IMR-90 (cell line): ENCODE results near the gene TMTC2. TPM values are rescaled to one million over a fixed set of nuclear protein-coding genes. Genes with fewer than 3 reads are reported as not detected.

Source experiments
- ATAC-seq: fragments of 200-7000 bp; cut with Tn5 transposase; 2 replicates; pipeline ENCODE4 v1.9.1; 2020; ENCODE audit warnings: low read depth, mild to moderate bottlenecking, moderate library complexity
- BruUV-seq: library from RNA; stranded (reverse); fragments of 400-500 nt; replicated peaks from 2 replicates; lab custom pipeline; 2021; lab: Mats Ljungman, UMichigan
- CTCF ChIA-PET: fragments of 300-600 bp; formaldehyde crosslinking; extraction: SDS; loops from one replicate; lab custom pipeline; 2021; ENCODE audit warnings: antibody characterized with exemption; lab: Yijun Ruan, JAX
- POLR2A ChIA-PET: fragments of 300-600 bp; sonication (Branson Sonifier 250); formaldehyde crosslinking; loops from one replicate; lab custom pipeline; 2022; ENCODE audit warnings: antibody characterized with exemption; ENCODE audit not compliant: unreplicated experiment; lab: Charles Lee
- DNase-seq: peaks from one replicate; pipeline ENCODE4 v3.0.0; 2013
- H2AFZ ChIP-seq: replicated peaks from 2 replicates; pipeline ENCODE3; 2013; ENCODE audit warnings: low read length, mild to moderate bottlenecking; ENCODE audit not compliant: poor library complexity
- H2AK5ac ChIP-seq: 2 replicates; pipeline ENCODE4 v1.6.1; 2013; ENCODE audit warnings: low read depth, low read length, inconsistent platforms
- H2AK9ac ChIP-seq: replicated peaks from 2 replicates; pipeline ENCODE3; 2013; ENCODE audit warnings: mild to moderate bottlenecking, low read depth, low read length, moderate library complexity; ENCODE audit not compliant: poor library complexity
- H2BK120ac ChIP-seq: 2 replicates; pipeline ENCODE4 v1.6.1; 2013; ENCODE audit warnings: low read depth, low read length, inconsistent platforms
- H2BK15ac ChIP-seq: 3 replicates; pipeline ENCODE4 v1.6.1; 2013; ENCODE audit warnings: low read depth, low read length, inconsistent platforms
- H2BK20ac ChIP-seq: 2 replicates; pipeline ENCODE4 v1.6.1; 2013; ENCODE audit warnings: low read depth, mild to moderate bottlenecking, inconsistent platforms, low read length, moderate library complexity
- H2BK5ac ChIP-seq: 2 replicates; pipeline ENCODE4 v1.6.1; 2013; ENCODE audit warnings: mild to moderate bottlenecking, low read depth, low read length, inconsistent platforms; ENCODE audit not compliant: poor library complexity, severe bottlenecking
- H3K14ac ChIP-seq: replicated peaks from 2 replicates; pipeline ENCODE4 v1.6.1; 2013; ENCODE audit warnings: low read depth, low read length, inconsistent platforms
- H3K18ac ChIP-seq: 2 replicates; pipeline ENCODE4 v1.6.1; 2013; ENCODE audit warnings: low read depth, low read length, control low read depth
- H3K23ac ChIP-seq: 2 replicates; pipeline ENCODE4 v1.6.1; 2013; ENCODE audit warnings: low read depth, low read length, inconsistent platforms
- H3K27ac ChIP-seq: 2 replicates; pipeline ENCODE4 v1.5.1; 2013; ENCODE audit warnings: mild to moderate bottlenecking, control low read depth, low read length; ENCODE audit not compliant: insufficient read depth
- H3K27me3 ChIP-seq: 2 replicates; pipeline ENCODE4 v1.6.1; 2013; ENCODE audit warnings: low read length; ENCODE audit not compliant: control insufficient read depth, insufficient read depth
- H3K36me3 ChIP-seq: 2 replicates; pipeline ENCODE4 v1.6.1; 2013; ENCODE audit warnings: low read length, mixed read lengths; ENCODE audit not compliant: control insufficient read depth, insufficient read depth
- H3K4ac ChIP-seq: 2 replicates; pipeline ENCODE4 v1.6.1; 2013; ENCODE audit warnings: low read depth, low read length, inconsistent platforms
- H3K4me1 ChIP-seq: 2 replicates; pipeline ENCODE4 v1.6.1; 2013; ENCODE audit warnings: low read length, mixed read lengths; ENCODE audit not compliant: control insufficient read depth, insufficient read depth
- H3K4me2 ChIP-seq: 2 replicates; pipeline ENCODE4 v1.6.1; 2013; ENCODE audit warnings: low read depth, mild to moderate bottlenecking, control low read depth, low read length, moderate library complexity
- H3K4me3 ChIP-seq: 2 replicates; pipeline ENCODE4 v1.5.1; 2013; ENCODE audit warnings: low read depth, mild to moderate bottlenecking, control low read depth, low read length, moderate library complexity; ENCODE audit not compliant: insufficient read depth
- H3K56ac ChIP-seq: 2 replicates; pipeline ENCODE4 v1.6.1; 2013; ENCODE audit warnings: low read length, inconsistent platforms; ENCODE audit not compliant: insufficient read depth; ENCODE audit errors: extremely low read depth
- H3K79me1 ChIP-seq, 2 experiments: 2 replicates each; pipeline ENCODE4 v1.6.1; 2013; ENCODE audit warnings: low read length in 2 of 2, inconsistent platforms in 1 of 2, low read depth in 1 of 2
- H3K9ac ChIP-seq: 2 replicates; pipeline ENCODE4 v1.6.1; 2013; ENCODE audit warnings: low read depth, low read length, control low read depth
- H3K9me1 ChIP-seq: 2 replicates; pipeline ENCODE4 v1.6.1; 2013; ENCODE audit warnings: low read length, inconsistent platforms; ENCODE audit not compliant: insufficient read depth
- H3K9me3 ChIP-seq: 2 replicates; pipeline ENCODE4 v1.6.1; 2013; ENCODE audit warnings: low read length; ENCODE audit not compliant: control insufficient read depth, insufficient read depth
- H4K20me1 ChIP-seq: 2 replicates; pipeline ENCODE4 v1.6.1; 2013; ENCODE audit warnings: low read length, inconsistent platforms; ENCODE audit not compliant: insufficient read depth
- H4K5ac ChIP-seq: 2 replicates; pipeline ENCODE4 v1.6.1; 2013; ENCODE audit warnings: mild to moderate bottlenecking, low read depth, low read length, control low read depth
- H4K8ac ChIP-seq, 2 experiments: 2 replicates each; pipeline ENCODE4 v1.6.1; 2013; ENCODE audit warnings: low read depth in 2 of 2, low read length in 2 of 2, control low read depth in 1 of 2, inconsistent platforms in 1 of 2
- H4K91ac ChIP-seq: 2 replicates; pipeline ENCODE4 v1.6.1; 2013; ENCODE audit warnings: low read depth, low read length, inconsistent platforms; ENCODE audit not compliant: insufficient read depth
- BHLHE40 ChIP-seq: fragments of 150-350 bp; IDR thresholded peaks from 2 replicates; pipeline ENCODE4 v1.6.1; 2016; ENCODE audit warnings: mild to moderate bottlenecking, low read depth, low read length
- CEBPB ChIP-seq: IDR thresholded peaks from 2 replicates; pipeline ENCODE4 v1.6.1; 2012; ENCODE audit warnings: low read depth, low read length, improper control_type of control experiment
- CHD1 ChIP-seq: IDR thresholded peaks from 2 replicates; pipeline ENCODE4 v1.6.1; 2012; ENCODE audit warnings: low read depth, low read length, improper control_type of control experiment
- FOS ChIP-seq: fragments of 150-350 bp; IDR thresholded peaks from 2 replicates; pipeline ENCODE4 v1.6.1; 2016; ENCODE audit warnings: low read depth, low read length
- MAFK ChIP-seq: IDR thresholded peaks from 2 replicates; pipeline ENCODE4 v1.6.1; 2012; ENCODE audit warnings: low read depth, low read length, improper control_type of control experiment
- MAZ ChIP-seq: IDR thresholded peaks from 2 replicates; pipeline ENCODE4 v1.6.1; 2012; ENCODE audit warnings: low read depth, mild to moderate bottlenecking, low read length, improper control_type of control experiment, moderate library complexity, borderline replicate concordance
- MXI1 ChIP-seq: IDR thresholded peaks from 2 replicates; pipeline ENCODE4 v1.6.1; 2012; ENCODE audit warnings: low read depth, mild to moderate bottlenecking, low read length, moderate library complexity, borderline replicate concordance
- NFE2L2 ChIP-seq: fragments of 150-350 bp; IDR thresholded peaks from 2 replicates; pipeline ENCODE4 v1.6.1; 2016; ENCODE audit warnings: low read depth, mild to moderate bottlenecking, low read length
- POLR2A ChIP-seq: IDR thresholded peaks from 2 replicates; pipeline ENCODE4 v1.6.1; 2012; ENCODE audit warnings: mild to moderate bottlenecking, low read depth, low read length
- RAD21 ChIP-seq: IDR thresholded peaks from 2 replicates; pipeline ENCODE4 v1.6.1; 2012; ENCODE audit warnings: low read length, improper control_type of control experiment
- RCOR1 ChIP-seq: IDR thresholded peaks from 2 replicates; pipeline ENCODE4 v1.6.1; 2012; ENCODE audit warnings: mild to moderate bottlenecking, low read length, improper control_type of control experiment; ENCODE audit not compliant: insufficient replicate concordance
- RFX5 ChIP-seq: IDR thresholded peaks from 2 replicates; pipeline ENCODE4 v1.8.0; 2012; ENCODE audit warnings: low read depth, mild to moderate bottlenecking, low read length, moderate library complexity
- SMC3 ChIP-seq: fragments of 150-350 bp; IDR thresholded peaks from 2 replicates; pipeline ENCODE4 v1.6.1; 2016; ENCODE audit warnings: low read depth, mild to moderate bottlenecking, antibody characterized with exemption, low read length, moderate library complexity
- WGBS, 2 experiments: methylation state at CpG; one replicate each; pipeline versions ENCODE4 v1.1.5 to v1.1.7; 2013; ENCODE audit warnings: missing lambda C conversion rate in 2 of 2; ENCODE audit not compliant: insufficient read length in 1 of 2; ENCODE audit errors: extremely low coverage in 2 of 2; 5-methylcytosine and 5-hydroxymethylcytosine counted together
- dilution Hi-C: fragments of 300-500 bp; cut with HindIII; formaldehyde crosslinking; loops from one replicate; pipeline ENCODE4 v1.14.3; 2018; ENCODE audit warnings: low sequenced_read_pairs; ENCODE audit not compliant: unreplicated experiment
- in situ Hi-C: fragments of 300-500 bp; cut with MboI; formaldehyde crosslinking; loops from 3 replicates; pipeline ENCODE4 v1.14.3; 2019; ENCODE audit warnings: low sequenced_read_pairs, inconsistent platforms, mixed read lengths
- intact Hi-C: fragments of 100-400 bp; cut with micrococcal nuclease; formaldehyde crosslinking; loops from 2 replicates; pipeline ENCODE4 v1.10.0; 2022
- polyA plus RNA-seq, 3 experiments: library from polyadenylated mRNA; depleted of rRNA; stranded (reverse); fragments of >200 nt; gene quantifications; 2 replicates each; pipeline ENCODE4 v1.2.3, GENCODE V29; 2012; ENCODE audit warnings: low replicate concordance in 1 of 3
- total RNA-seq: library from RNA; depleted of rRNA; stranded (reverse); fragments of >200 nt; gene quantifications from 2 replicates; pipeline ENCODE4 v1.2.3, GENCODE V29; 2012
- TF ChIP-seq, protein P1 (sequence below): fragments of 150-350 bp; IDR thresholded peaks from 2 replicates; pipeline ENCODE4 v1.6.1; 2016; ENCODE audit warnings: low read depth, mild to moderate bottlenecking, low read length, moderate library complexity, borderline replicate concordance
- TF ChIP-seq, protein P2 (sequence below): conservative IDR thresholded peaks from 2 replicates; pipeline ENCODE4 v1.5.1; 2012; ENCODE audit warnings: mild to moderate bottlenecking, low read depth, low read length, improper control_type of control experiment
- TF ChIP-seq, protein P3 (sequence below): fragments of 150-350 bp; IDR thresholded peaks from 2 replicates; pipeline ENCODE4 v1.6.1; 2017; ENCODE audit warnings: mild to moderate bottlenecking, antibody characterized with exemption, low read length, low read depth

Gene TMTC2
- total and polyA plus RNA-seq, 2 of the 4 experiments (the other 2 are of a cell fraction), result 0.56 to 1.4 TPM

DNA sequence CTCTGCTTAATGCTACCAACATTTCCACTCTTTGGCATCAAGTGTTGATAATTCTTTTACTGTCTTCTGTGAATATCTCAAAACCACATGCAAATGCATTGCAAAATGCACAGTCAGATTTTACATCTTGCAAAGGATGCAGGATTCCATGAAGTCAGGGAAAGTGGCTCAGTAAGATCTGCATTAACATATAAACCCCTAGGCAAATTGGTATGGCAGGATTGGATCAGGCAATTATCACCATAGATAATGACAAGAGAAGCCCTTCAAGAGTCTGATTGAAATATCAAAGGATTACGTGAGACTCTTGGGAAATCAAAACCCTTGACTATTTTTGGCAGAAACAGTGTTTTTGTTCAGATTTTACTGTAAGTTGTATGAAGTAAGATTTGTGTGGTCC lies 71.0 kb downstream of the TMTC2 start:
- intact Hi-C loops, result no loop called here
- Histone ChIP-seq H4K8ac (no peak overlapping the region), H3K9me1 (no peaks in the 10 kb centered on the region), H3K4me1 (no peaks in the 10 kb centered on the region), H3K79me1 (no peaks in the 10 kb centered on the region), H3K36me3 (no peaks in the 10 kb centered on the region), H2BK20ac (no peak overlapping the region), H3K4me3 (no peak overlapping the region), H2AK5ac (no peak overlapping the region), H3K56ac (no peak overlapping the region), H2BK5ac (no peak overlapping the region), H3K9ac (no peak overlapping the region), H3K23ac (no peak overlapping the region), H4K20me1 (no peaks in the 10 kb centered on the region), H4K5ac (no peak overlapping the region), H3K9me3 (no peaks in the 10 kb centered on the region), H2AK9ac (no peak overlapping the region), H3K27ac (no peak overlapping the region), H3K18ac (no peak overlapping the region), H3K14ac (no peak overlapping the region), H2BK15ac (no peak overlapping the region), H3K4me2 (no peak overlapping the region), H3K4ac (no peak overlapping the region), H2AFZ (no peak overlapping the region), H2BK120ac (no peak overlapping the region), H3K27me3 (no peaks in the 10 kb centered on the region), H4K91ac (no peak overlapping the region)
- ChIA-PET POLR2A (no interaction called here), CTCF (no interaction called here)
- TF ChIP-seq FOS, result no peak
- TF ChIP-seq NFE2L2, result no peak
- TF ChIP-seq SMC3, result no peak
- no peak for TF ChIP-seq CHD1
- TF ChIP-seq CEBPB, result no peak
- TF ChIP-seq, protein P1, sequence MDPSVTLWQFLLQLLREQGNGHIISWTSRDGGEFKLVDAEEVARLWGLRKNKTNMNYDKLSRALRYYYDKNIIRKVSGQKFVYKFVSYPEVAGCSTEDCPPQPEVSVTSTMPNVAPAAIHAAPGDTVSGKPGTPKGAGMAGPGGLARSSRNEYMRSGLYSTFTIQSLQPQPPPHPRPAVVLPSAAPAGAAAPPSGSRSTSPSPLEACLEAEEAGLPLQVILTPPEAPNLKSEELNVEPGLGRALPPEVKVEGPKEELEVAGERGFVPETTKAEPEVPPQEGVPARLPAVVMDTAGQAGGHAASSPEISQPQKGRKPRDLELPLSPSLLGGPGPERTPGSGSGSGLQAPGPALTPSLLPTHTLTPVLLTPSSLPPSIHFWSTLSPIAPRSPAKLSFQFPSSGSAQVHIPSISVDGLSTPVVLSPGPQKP, result no peak
- no peak for TF ChIP-seq RCOR1
- TF ChIP-seq, protein P2, sequence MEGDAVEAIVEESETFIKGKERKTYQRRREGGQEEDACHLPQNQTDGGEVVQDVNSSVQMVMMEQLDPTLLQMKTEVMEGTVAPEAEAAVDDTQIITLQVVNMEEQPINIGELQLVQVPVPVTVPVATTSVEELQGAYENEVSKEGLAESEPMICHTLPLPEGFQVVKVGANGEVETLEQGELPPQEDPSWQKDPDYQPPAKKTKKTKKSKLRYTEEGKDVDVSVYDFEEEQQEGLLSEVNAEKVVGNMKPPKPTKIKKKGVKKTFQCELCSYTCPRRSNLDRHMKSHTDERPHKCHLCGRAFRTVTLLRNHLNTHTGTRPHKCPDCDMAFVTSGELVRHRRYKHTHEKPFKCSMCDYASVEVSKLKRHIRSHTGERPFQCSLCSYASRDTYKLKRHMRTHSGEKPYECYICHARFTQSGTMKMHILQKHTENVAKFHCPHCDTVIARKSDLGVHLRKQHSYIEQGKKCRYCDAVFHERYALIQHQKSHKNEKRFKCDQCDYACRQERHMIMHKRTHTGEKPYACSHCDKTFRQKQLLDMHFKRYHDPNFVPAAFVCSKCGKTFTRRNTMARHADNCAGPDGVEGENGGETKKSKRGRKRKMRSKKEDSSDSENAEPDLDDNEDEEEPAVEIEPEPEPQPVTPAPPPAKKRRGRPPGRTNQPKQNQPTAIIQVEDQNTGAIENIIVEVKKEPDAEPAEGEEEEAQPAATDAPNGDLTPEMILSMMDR, result no peak
- TF ChIP-seq MAZ, result no peak
- TF ChIP-seq MAFK, result no peak
- TF ChIP-seq RAD21, result no peak
- no peak for TF ChIP-seq RFX5
- TF ChIP-seq BHLHE40, result no peak
- TF ChIP-seq, protein P3, sequence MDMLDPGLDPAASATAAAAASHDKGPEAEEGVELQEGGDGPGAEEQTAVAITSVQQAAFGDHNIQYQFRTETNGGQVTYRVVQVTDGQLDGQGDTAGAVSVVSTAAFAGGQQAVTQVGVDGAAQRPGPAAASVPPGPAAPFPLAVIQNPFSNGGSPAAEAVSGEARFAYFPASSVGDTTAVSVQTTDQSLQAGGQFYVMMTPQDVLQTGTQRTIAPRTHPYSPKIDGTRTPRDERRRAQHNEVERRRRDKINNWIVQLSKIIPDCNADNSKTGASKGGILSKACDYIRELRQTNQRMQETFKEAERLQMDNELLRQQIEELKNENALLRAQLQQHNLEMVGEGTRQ, result no peak
- TF ChIP-seq POLR2A, result no peak
- TF ChIP-seq MXI1, result no peak
- ATAC-seq (no peak), DNase-seq (no peak)
- no TSS peak for BruUV-seq
- dilution Hi-C loops, result no loop called here
- in situ Hi-C loops, result no loop called here
- no CpG with 5 or more reads among the region's 1 CpG for WGBS, 2 experiments
